Liver (tissue), 9 donors: ENCODE results near the gene TBC1D21. TPM values are rescaled to one million over a fixed set of nuclear protein-coding genes. Genes with fewer than 3 reads are reported as not detected.

Source experiments
- DNase-seq: peaks from one replicate; pipeline ENCODE4 v3.0.0-alpha.2; 2017; ENCODE audit warnings: low spot score
- H3K27ac ChIP-seq, 2 donors: one replicate each; pipeline ENCODE4 v1.7.0; 2013; ENCODE audit warnings: inconsistent platforms in 2 of 2, low read length in 2 of 2, control low read depth in 1 of 2, low read depth in 1 of 2, mild to moderate bottlenecking in 1 of 2
- H3K27me3 ChIP-seq, 4 donors: one replicate each; pipeline versions ENCODE4 v1.6.1 to v1.7.0; 2013; ENCODE audit warnings: low read length in 3 of 4, inconsistent platforms in 1 of 4, mild to moderate bottlenecking in 1 of 4, moderate library complexity in 1 of 4; ENCODE audit not compliant: control insufficient read depth in 4 of 4, insufficient read depth in 4 of 4
- H3K36me3 ChIP-seq, 4 donors: one replicate each; pipeline versions ENCODE4 v1.6.1 to v1.7.0; 2013; ENCODE audit warnings: low read length in 3 of 4, mild to moderate bottlenecking in 3 of 4, low read depth in 1 of 4, moderate library complexity in 1 of 4; ENCODE audit not compliant: control insufficient read depth in 4 of 4, insufficient read depth in 3 of 4
- H3K4me1 ChIP-seq, 4 donors: one replicate each; pipeline versions ENCODE4 v1.6.1 to v1.7.0; 2013; ENCODE audit warnings: low read length in 3 of 4, mild to moderate bottlenecking in 3 of 4, moderate library complexity in 1 of 4; ENCODE audit not compliant: control insufficient read depth in 4 of 4, insufficient read depth in 4 of 4
- H3K4me3 ChIP-seq, 3 donors: one replicate each; pipeline versions ENCODE4 v1.6.1 to v1.7.0; 2013; ENCODE audit warnings: low read length in 3 of 3, control low read depth in 1 of 3, low read depth in 1 of 3, mild to moderate bottlenecking in 1 of 3
- H3K9ac ChIP-seq, 2 donors: one replicate each; pipeline ENCODE4 v1.7.0; 2013; ENCODE audit warnings: low read length in 2 of 2, mild to moderate bottlenecking in 2 of 2, moderate library complexity in 2 of 2, control low read depth in 1 of 2, low read depth in 1 of 2
- H3K9me3 ChIP-seq, 4 donors: one replicate each; pipeline versions ENCODE4 v1.6.1 to v1.7.0; 2013; ENCODE audit warnings: low read length in 3 of 4; ENCODE audit not compliant: control insufficient read depth in 4 of 4
- EGR1 ChIP-seq, 2 donors: IDR thresholded peaks; 2 replicates each; pipeline ENCODE4 v1.6.1; 2016 to 2018; ENCODE audit warnings: antibody characterized with exemption in 2 of 2, low read depth in 2 of 2
- FOXA1 ChIP-seq: IDR thresholded peaks from 2 replicates; pipeline ENCODE4 v1.6.1; 2016; ENCODE audit warnings: antibody characterized with exemption
- FOXA2 ChIP-seq: IDR thresholded peaks from 2 replicates; pipeline ENCODE4 v1.6.1; 2016; ENCODE audit warnings: antibody characterized with exemption
- GABPA ChIP-seq, 2 donors: IDR thresholded peaks in 1 of 2; conservative IDR thresholded peaks in 1 of 2; 2 replicates each; pipeline ENCODE4 v1.6.1; 2016; ENCODE audit warnings: antibody characterized with exemption in 2 of 2, mild to moderate bottlenecking in 1 of 2, moderate library complexity in 1 of 2
- HNF4A ChIP-seq, 2 donors: conservative IDR thresholded peaks; 2 replicates each; pipeline ENCODE4 v1.6.1; 2016; ENCODE audit warnings: antibody characterized with exemption in 2 of 2, mild to moderate bottlenecking in 2 of 2
- HNF4G ChIP-seq: IDR thresholded peaks from 2 replicates; pipeline ENCODE4 v1.6.1; 2016; ENCODE audit warnings: antibody characterized with exemption
- JUND ChIP-seq, 2 donors: IDR thresholded peaks; 2 replicates each; pipeline ENCODE4 v1.6.1; 2016; ENCODE audit warnings: antibody characterized with exemption in 2 of 2
- NR2F2 ChIP-seq: IDR thresholded peaks from 2 replicates; pipeline ENCODE4 v1.6.1; 2016; ENCODE audit warnings: antibody characterized with exemption
- RAD21 ChIP-seq, 2 donors: IDR thresholded peaks; 2 replicates each; pipeline ENCODE4 v1.6.1; 2016; ENCODE audit warnings: antibody characterized with exemption in 2 of 2, mild to moderate bottlenecking in 2 of 2
- RXRA ChIP-seq, 2 donors: IDR thresholded peaks; 2 replicates each; pipeline ENCODE4 v1.6.1; 2017 to 2018; ENCODE audit warnings: antibody characterized with exemption in 2 of 2, mild to moderate bottlenecking in 1 of 2
- YY1 ChIP-seq: IDR thresholded peaks from 2 replicates; pipeline ENCODE4 v1.6.1; 2016; ENCODE audit warnings: antibody characterized with exemption, mild to moderate bottlenecking
- WGBS: extraction: QIAGEN DNeasy Blood & Tissue Kit; methylation state at CpG from one replicate; pipeline ENCODE4 v1.1.7; 2013; 5-methylcytosine and 5-hydroxymethylcytosine counted together
- polyA plus RNA-seq, 2 donors: library from polyadenylated mRNA; stranded (reverse) in 1 of 2; unstranded in 1 of 2; fragments of 200-250 nt in 1 of 2; fragments of >200 nt in 1 of 2; fragmentation: Nextera tagmentation in 1 of 2; extraction: Ambion mirVana in 1 of 2; gene quantifications; one replicate each; pipeline versions ENCODE4 v1.2.1 to v1.2.3, GENCODE V29; 2013 to 2015
- total RNA-seq, 2 donors: library from RNA; depleted of rRNA; stranded (reverse); fragments of >200 nt; gene quantifications; one replicate each; pipeline ENCODE4 v1.2.3, GENCODE V29; 2014
- TF ChIP-seq, protein P1 (sequence below): fragments of 150-350 bp; IDR thresholded peaks from 2 replicates; pipeline ENCODE4 v1.5.1; 2017; ENCODE audit warnings: improper control_type of control experiment, low read depth, low read length; ENCODE audit not compliant: missing input control
- TF ChIP-seq, protein P2 (sequence below): IDR thresholded peaks from 2 replicates; pipeline ENCODE4 v1.6.1; 2016; ENCODE audit warnings: antibody characterized with exemption
- TF ChIP-seq, protein P3 (sequence below): IDR thresholded peaks from 2 replicates; pipeline ENCODE4 v1.6.1; 2016; ENCODE audit warnings: antibody characterized with exemption
- TF ChIP-seq, protein P4 (sequence below): IDR thresholded peaks from 2 replicates; pipeline ENCODE4 v1.6.1; 2016; ENCODE audit warnings: antibody characterized with exemption
- donor health status: healthy.
- donor health status: healthy.
- donor health status: healthy.
- donor health status: healthy.
- donor health status: healthy.

The TBC1D21 gene
- total and polyA plus RNA-seq, 4 donors, result not detected

DNA sequence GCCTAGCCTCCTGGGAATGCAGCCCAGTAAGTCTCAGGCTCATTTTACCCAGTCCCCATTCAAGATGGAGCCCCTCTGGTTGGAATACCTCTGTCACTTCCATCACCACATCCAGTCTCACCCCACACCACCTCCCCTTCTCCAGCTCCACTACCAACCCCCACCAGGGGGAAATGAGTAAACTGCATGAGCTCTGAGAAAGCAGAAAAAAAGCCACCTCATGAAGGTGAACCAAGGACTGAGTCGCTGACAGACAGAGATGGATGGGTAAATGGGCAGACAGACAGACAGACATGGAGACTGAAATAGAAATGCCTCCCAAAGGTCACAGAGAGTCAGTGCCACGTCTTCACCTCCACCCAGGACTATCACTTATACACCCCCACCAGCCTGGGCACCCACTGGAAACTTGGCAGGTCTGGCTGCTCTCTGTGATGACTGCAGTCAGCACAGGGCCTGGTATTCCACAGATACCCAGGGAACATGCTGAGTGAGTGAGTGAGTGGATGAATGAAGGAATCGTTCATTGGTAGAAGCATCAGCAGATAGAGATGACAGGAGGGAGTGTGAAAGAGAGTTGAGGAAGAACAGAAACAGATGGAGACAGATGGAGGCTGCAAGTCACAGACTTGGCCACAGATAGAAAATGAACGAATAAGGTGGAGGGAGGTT, 48.0 kb downstream of the TBC1D21 start:
- TF ChIP-seq, protein P1, sequence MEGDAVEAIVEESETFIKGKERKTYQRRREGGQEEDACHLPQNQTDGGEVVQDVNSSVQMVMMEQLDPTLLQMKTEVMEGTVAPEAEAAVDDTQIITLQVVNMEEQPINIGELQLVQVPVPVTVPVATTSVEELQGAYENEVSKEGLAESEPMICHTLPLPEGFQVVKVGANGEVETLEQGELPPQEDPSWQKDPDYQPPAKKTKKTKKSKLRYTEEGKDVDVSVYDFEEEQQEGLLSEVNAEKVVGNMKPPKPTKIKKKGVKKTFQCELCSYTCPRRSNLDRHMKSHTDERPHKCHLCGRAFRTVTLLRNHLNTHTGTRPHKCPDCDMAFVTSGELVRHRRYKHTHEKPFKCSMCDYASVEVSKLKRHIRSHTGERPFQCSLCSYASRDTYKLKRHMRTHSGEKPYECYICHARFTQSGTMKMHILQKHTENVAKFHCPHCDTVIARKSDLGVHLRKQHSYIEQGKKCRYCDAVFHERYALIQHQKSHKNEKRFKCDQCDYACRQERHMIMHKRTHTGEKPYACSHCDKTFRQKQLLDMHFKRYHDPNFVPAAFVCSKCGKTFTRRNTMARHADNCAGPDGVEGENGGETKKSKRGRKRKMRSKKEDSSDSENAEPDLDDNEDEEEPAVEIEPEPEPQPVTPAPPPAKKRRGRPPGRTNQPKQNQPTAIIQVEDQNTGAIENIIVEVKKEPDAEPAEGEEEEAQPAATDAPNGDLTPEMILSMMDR, result no peak
- no peak for TF ChIP-seq FOXA1
- TF ChIP-seq FOXA2, result no peak
- TF ChIP-seq RAD21 (IDR thresholded peaks at IDR 0.05), result no peak
- no peak for TF ChIP-seq GABPA (IDR thresholded peaks at IDR 0.05 in 1 of 2, conservative IDR thresholded peaks at IDR 0.05 in 1 of 2)
- TF ChIP-seq, protein P2, sequence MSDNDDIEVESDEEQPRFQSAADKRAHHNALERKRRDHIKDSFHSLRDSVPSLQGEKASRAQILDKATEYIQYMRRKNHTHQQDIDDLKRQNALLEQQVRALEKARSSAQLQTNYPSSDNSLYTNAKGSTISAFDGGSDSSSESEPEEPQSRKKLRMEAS, result no peak
- TF ChIP-seq NR2F2, result no peak
- no peak for TF ChIP-seq HNF4A (conservative IDR thresholded peaks at IDR 0.05)
- no peak for TF ChIP-seq EGR1 (IDR thresholded peaks at IDR 0.05; ENCODE audit: low read depth in 2 of 2)
- TF ChIP-seq, protein P3, sequence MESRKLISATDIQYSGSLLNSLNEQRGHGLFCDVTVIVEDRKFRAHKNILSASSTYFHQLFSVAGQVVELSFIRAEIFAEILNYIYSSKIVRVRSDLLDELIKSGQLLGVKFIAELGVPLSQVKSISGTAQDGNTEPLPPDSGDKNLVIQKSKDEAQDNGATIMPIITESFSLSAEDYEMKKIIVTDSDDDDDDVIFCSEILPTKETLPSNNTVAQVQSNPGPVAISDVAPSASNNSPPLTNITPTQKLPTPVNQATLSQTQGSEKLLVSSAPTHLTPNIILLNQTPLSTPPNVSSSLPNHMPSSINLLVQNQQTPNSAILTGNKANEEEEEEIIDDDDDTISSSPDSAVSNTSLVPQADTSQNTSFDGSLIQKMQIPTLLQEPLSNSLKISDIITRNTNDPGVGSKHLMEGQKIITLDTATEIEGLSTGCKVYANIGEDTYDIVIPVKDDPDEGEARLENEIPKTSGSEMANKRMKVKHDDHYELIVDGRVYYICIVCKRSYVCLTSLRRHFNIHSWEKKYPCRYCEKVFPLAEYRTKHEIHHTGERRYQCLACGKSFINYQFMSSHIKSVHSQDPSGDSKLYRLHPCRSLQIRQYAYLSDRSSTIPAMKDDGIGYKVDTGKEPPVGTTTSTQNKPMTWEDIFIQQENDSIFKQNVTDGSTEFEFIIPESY, result no peak
- TF ChIP-seq, protein P4, sequence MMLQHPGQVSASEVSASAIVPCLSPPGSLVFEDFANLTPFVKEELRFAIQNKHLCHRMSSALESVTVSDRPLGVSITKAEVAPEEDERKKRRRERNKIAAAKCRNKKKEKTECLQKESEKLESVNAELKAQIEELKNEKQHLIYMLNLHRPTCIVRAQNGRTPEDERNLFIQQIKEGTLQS, result no peak
- TF ChIP-seq JUND (IDR thresholded peaks at IDR 0.05), result no peak
- no peak for TF ChIP-seq HNF4G
- no peak for TF ChIP-seq YY1
- Histone ChIP-seq H3K36me3 (no peaks in the 10 kb centered on the region), H3K9me3 (no peaks in the 10 kb centered on the region), H3K27ac (no peak overlapping the region), H3K4me1 (peaks cover 0 to 3% (median 0%) of the 10 kb centered on the region in 4 donors), H3K27me3 (peaks cover 0 to 3% (median 0%) of the 10 kb centered on the region in 4 donors), H3K4me3 (no peak overlapping the region), H3K9ac (no peak overlapping the region)
- WGBS, result 75% methylated on average over 4 of the region's 4 CpGs
- DNase-seq, result no peak

DNA sequence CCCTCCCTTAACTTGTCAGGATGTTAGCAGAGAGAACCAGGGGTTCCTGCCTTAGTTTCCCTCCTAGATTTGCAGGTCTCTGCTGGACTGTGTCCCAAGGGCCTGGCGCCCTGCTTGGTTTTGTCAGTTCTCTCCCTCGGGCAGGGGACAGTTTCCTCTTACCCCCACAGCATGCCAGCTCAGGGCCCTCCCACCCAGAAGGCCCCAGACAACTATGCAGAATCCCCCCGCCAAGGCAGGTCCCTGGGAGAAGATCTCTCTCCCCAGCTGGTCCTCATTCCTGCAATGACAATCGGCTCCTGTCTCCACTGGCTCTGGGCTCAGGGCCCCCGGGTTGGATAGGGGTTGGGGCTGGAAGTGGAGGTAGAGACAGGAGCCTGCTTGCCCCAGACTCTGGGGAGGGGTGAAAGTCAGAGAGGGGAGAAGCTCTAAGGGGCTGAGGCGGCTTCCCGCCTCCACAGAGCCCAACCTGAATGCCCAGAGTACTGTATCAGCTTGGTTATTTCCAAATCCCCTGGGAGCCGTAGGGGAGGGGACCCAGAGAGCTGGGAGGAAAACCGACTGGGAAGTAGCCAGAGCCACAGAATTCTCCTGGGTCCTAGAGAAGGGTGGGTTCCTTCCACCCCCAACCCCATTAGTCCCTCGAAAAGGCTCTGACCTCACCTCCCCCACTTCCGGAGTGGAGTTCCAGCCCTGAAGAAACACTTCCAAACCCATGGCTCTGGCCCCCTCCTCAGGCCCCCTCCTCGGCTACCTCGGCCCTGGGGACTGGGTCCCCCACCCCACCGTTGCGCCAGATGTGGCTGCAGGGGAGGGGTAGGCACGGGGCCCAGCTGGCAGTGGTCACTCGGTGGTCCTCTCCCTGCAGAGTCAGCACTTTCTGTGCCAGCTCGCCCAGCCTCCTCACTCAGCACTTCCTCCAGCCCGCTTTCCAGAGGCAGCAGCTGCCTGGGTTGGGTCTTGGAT, 49.1 kb downstream of the TBC1D21 start:
- DNase-seq, result no peak
- no peaks in the 10 kb centered on the region for H3K9me3 ChIP-seq
- H3K36me3 ChIP-seq, result no peaks in the 10 kb centered on the region
- H3K27me3 ChIP-seq, result peaks cover 0 to 3% (median 0%) of the 10 kb centered on the region in 4 donors
- H3K4me3 ChIP-seq, result no peak overlapping the region
- H3K9ac ChIP-seq, result no peak overlapping the region
- peaks cover 0 to 5% (median 2%) of the 10 kb centered on the region in 4 donors for H3K4me1 ChIP-seq
- H3K27ac ChIP-seq, result no peak overlapping the region
- WGBS, result 47% methylated on average over 19 of the region's 19 CpGs
- TF ChIP-seq FOXA2, result no peak
- no peak for TF ChIP-seq HNF4A (conservative IDR thresholded peaks at IDR 0.05)
- TF ChIP-seq FOXA1, result no peak
- TF ChIP-seq HNF4G, result no peak
- no peak for TF ChIP-seq RAD21 (IDR thresholded peaks at IDR 0.05)
- TF ChIP-seq, protein P4, result no peak
- TF ChIP-seq JUND (IDR thresholded peaks at IDR 0.05), result no peak
- TF ChIP-seq RXRA (IDR thresholded peaks at IDR 0.05), result no peak
- TF ChIP-seq, protein P1, result no peak
- TF ChIP-seq NR2F2, result no peak
- TF ChIP-seq, protein P2, result no peak
